Measurements from ENCODE around the gene LMNA. TPM values are rescaled to one million over a fixed set of nuclear protein-coding genes. Genes with fewer than 3 reads are reported as not detected.

Gene LMNA
- total RNA-seq, 1 experiment from 2014 or later, result 112 TPM

GRCh38 chr1:156090138-156090839 lies 24.2 kb upstream of the LMNA start:
- Mint-ChIP-seq H3K27me3 (ENCODE audit: insufficient read depth, unreplicated experiment) (no peaks in the 10 kb centered on the region), H3K9me3 (ENCODE audit: unreplicated experiment) (no peaks in the 10 kb centered on the region), H3K36me3 (ENCODE audit: insufficient read depth, unreplicated experiment) (peaks cover 15% of the 10 kb centered on the region), H3K4me1 (ENCODE audit: low read depth, unreplicated experiment) (peaks cover 24% of the 10 kb centered on the region), H3K4me3 (ENCODE audit: unreplicated experiment) (no peak overlapping the region), H3K27ac (ENCODE audit: unreplicated experiment) (peak overlapping the region; percentile 60)
- Histone ChIP-seq H3K27me3 (replicated peaks; ENCODE audit: control insufficient read depth, insufficient read depth, low read length) (no peaks in the 10 kb centered on the region), H3K4me3 (ENCODE audit: low read depth, low read length) (no peak overlapping the region), H3K4me1 (peaks cover 26% of the 10 kb centered on the region), H3K9me3 (no peaks in the 10 kb centered on the region), H3K36me3 (ENCODE audit: control insufficient read depth, insufficient read depth, low read length) (peaks cover 1% of the 10 kb centered on the region; the same call in 1 of the 2 replicates)
- POLR2A ChIA-PET, result no interaction called here
- no peak for TF ChIP-seq CTCF (IDR thresholded peaks at IDR 0.05; ENCODE audit: insufficient read depth in 1 of 2, low read depth in 1 of 2, low read length in 1 of 2, severe bottlenecking in 1 of 2, unreplicated experiment in 1 of 2)
- intact Hi-C loops (cut with micrococcal nuclease; ENCODE audit: unreplicated experiment), result loop anchor here (1.0 kb wide), 1 partner anchor 40 kb away; no protein-coding TSS in a partner anchor
- no peak for DNase-seq
- CTCF ChIA-PET, result interaction anchor here (0.7 to 1.9 kb wide), 6 partner anchors 11 to 135 kb away, joined by 3 to 11 read pairs (median 4); no protein-coding TSS in a partner anchor
- BruUV-seq (replicated peaks), result no TSS peak

- Histone ChIP-seq H3K36me3 (ENCODE audit: control insufficient read depth, insufficient read depth, low read length) (peaks cover 1% of the 10 kb centered on the region; the same call in 1 of the 2 replicates), H3K27me3 (replicated peaks; ENCODE audit: control insufficient read depth, insufficient read depth, low read length) (no peaks in the 10 kb centered on the region), H3K4me3 (ENCODE audit: low read depth, low read length) (no peak overlapping the region), H3K9me3 (no peaks in the 10 kb centered on the region), H3K4me1 (peaks cover 24% of the 10 kb centered on the region)
- intact Hi-C loops (cut with micrococcal nuclease; ENCODE audit: unreplicated experiment), result loop anchor here (1.0 kb wide), 1 partner anchor 39 kb away; no protein-coding TSS in a partner anchor
- Mint-ChIP-seq H3K27ac (ENCODE audit: unreplicated experiment) (peak overlapping the region; percentile 60), H3K4me1 (ENCODE audit: low read depth, unreplicated experiment) (peaks cover 29% of the 10 kb centered on the region), H3K4me3 (ENCODE audit: unreplicated experiment) (no peak overlapping the region), H3K27me3 (ENCODE audit: insufficient read depth, unreplicated experiment) (no peaks in the 10 kb centered on the region), H3K36me3 (ENCODE audit: insufficient read depth, unreplicated experiment) (peaks cover 15% of the 10 kb centered on the region), H3K9me3 (ENCODE audit: unreplicated experiment) (no peaks in the 10 kb centered on the region)
- ChIA-PET CTCF (interaction anchor here (1.0 to 1.9 kb wide), 5 partner anchors 10 to 134 kb away, joined by 3 to 11 read pairs (median 4); no protein-coding TSS in a partner anchor), POLR2A (no interaction called here)
- BruUV-seq (replicated peaks), result no TSS peak
- peak; percentile 76 to 92 for TF ChIP-seq CTCF (IDR thresholded peaks at IDR 0.05; ENCODE audit: insufficient read depth in 1 of 2, low read depth in 1 of 2, low read length in 1 of 2, severe bottlenecking in 1 of 2, unreplicated experiment in 1 of 2)
- peak; percentile 86 to 89 for DNase-seq
Observed at GRCh38 chr1:156090840-156091188, 23.7 kb upstream of the LMNA start.

- Histone ChIP-seq H3K36me3 (ENCODE audit: control insufficient read depth, insufficient read depth, low read length) (peaks cover 1% of the 10 kb centered on the region; the same call in 1 of the 2 replicates), H3K27me3 (replicated peaks; ENCODE audit: control insufficient read depth, insufficient read depth, low read length) (no peaks in the 10 kb centered on the region), H3K4me3 (ENCODE audit: low read depth, low read length) (no peak overlapping the region), H3K9me3 (no peaks in the 10 kb centered on the region), H3K4me1 (peaks cover 24% of the 10 kb centered on the region)
- Mint-ChIP-seq H3K27ac (ENCODE audit: unreplicated experiment) (no peak overlapping the region), H3K9me3 (ENCODE audit: unreplicated experiment) (no peaks in the 10 kb centered on the region), H3K36me3 (ENCODE audit: insufficient read depth, unreplicated experiment) (peaks cover 9% of the 10 kb centered on the region), H3K27me3 (ENCODE audit: insufficient read depth, unreplicated experiment) (no peaks in the 10 kb centered on the region), H3K4me1 (ENCODE audit: low read depth, unreplicated experiment) (peaks cover 29% of the 10 kb centered on the region), H3K4me3 (ENCODE audit: unreplicated experiment) (no peak overlapping the region)
- no TSS peak for BruUV-seq (replicated peaks)
- no peak for DNase-seq
- intact Hi-C loops (cut with micrococcal nuclease; ENCODE audit: unreplicated experiment), result no loop called here
- ChIA-PET POLR2A (no interaction called here), CTCF (interaction anchor here (0.8 to 10.1 kb wide), 2 partner anchors 39 to 150 kb away, joined by 5 to 115 read pairs; partner anchors contain the start of gene RXFP4)
- no peak for TF ChIP-seq CTCF (IDR thresholded peaks at IDR 0.05; ENCODE audit: insufficient read depth in 1 of 2, low read depth in 1 of 2, low read length in 1 of 2, severe bottlenecking in 1 of 2, unreplicated experiment in 1 of 2)
Observed at GRCh38 chr1:156091610-156092009, 22.9 kb upstream of the LMNA start.
